Mammary epithelial cell (primary cell): ENCODE measurements around the gene TAF3.

Source experiments
- EZH2 ChIP-seq: IDR thresholded peaks from 2 replicates; pipeline ENCODE4 v1.6.1; 2012; ENCODE audit warnings: low read length, inconsistent platforms, borderline replicate concordance
- TF ChIP-seq, protein P1 (sequence below), 2 donors: IDR thresholded peaks in 1 of 2; conservative IDR thresholded peaks in 1 of 2; 2 replicates each; pipeline ENCODE4 v1.5.1; 2011 to 2012; ENCODE audit warnings: inconsistent platforms in 2 of 2, low read length in 2 of 2, mild to moderate bottlenecking in 2 of 2, control low read depth in 1 of 2, low read depth in 1 of 2; ENCODE audit not compliant: insufficient read depth in 1 of 2; ENCODE audit errors: extremely low read depth in 1 of 2

DNA sequence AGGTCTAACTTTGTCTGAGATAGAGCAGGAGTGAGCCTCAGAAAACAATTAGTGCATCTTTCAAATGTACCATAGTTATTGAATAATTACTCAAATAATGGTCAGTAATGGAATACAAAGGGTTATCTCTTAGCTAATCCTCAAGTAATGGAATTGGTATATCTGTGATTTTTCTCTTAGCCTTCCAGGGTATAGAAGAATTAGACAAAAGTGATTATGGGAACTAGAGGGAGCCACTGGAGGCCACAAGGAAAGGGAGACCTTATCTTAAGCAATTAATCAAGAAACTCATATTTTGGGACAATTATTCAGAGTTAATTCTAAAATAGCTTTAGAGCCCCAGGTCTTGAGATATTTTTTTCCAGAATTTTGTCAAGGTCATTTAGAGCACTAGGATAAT, 126.2 kb downstream of the TAF3 start:
- TF ChIP-seq, protein P1, sequence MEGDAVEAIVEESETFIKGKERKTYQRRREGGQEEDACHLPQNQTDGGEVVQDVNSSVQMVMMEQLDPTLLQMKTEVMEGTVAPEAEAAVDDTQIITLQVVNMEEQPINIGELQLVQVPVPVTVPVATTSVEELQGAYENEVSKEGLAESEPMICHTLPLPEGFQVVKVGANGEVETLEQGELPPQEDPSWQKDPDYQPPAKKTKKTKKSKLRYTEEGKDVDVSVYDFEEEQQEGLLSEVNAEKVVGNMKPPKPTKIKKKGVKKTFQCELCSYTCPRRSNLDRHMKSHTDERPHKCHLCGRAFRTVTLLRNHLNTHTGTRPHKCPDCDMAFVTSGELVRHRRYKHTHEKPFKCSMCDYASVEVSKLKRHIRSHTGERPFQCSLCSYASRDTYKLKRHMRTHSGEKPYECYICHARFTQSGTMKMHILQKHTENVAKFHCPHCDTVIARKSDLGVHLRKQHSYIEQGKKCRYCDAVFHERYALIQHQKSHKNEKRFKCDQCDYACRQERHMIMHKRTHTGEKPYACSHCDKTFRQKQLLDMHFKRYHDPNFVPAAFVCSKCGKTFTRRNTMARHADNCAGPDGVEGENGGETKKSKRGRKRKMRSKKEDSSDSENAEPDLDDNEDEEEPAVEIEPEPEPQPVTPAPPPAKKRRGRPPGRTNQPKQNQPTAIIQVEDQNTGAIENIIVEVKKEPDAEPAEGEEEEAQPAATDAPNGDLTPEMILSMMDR (conservative IDR thresholded peaks at IDR 0.05 in 1 of 2, IDR thresholded peaks at IDR 0.05 in 1 of 2; ENCODE audit: extremely low read depth in 1 of 2, insufficient read depth in 1 of 2, low read depth in 1 of 2, low read length in 2 of 2): no peak
- TF ChIP-seq EZH2: no peak
